ENCODE results near the gene MKRN1.
"Not testable (repeated sequence)": the region's sequence is repeated elsewhere in the genome, so short reads cannot be mapped to it uniquely, and the experiment has no call there.

DNA sequence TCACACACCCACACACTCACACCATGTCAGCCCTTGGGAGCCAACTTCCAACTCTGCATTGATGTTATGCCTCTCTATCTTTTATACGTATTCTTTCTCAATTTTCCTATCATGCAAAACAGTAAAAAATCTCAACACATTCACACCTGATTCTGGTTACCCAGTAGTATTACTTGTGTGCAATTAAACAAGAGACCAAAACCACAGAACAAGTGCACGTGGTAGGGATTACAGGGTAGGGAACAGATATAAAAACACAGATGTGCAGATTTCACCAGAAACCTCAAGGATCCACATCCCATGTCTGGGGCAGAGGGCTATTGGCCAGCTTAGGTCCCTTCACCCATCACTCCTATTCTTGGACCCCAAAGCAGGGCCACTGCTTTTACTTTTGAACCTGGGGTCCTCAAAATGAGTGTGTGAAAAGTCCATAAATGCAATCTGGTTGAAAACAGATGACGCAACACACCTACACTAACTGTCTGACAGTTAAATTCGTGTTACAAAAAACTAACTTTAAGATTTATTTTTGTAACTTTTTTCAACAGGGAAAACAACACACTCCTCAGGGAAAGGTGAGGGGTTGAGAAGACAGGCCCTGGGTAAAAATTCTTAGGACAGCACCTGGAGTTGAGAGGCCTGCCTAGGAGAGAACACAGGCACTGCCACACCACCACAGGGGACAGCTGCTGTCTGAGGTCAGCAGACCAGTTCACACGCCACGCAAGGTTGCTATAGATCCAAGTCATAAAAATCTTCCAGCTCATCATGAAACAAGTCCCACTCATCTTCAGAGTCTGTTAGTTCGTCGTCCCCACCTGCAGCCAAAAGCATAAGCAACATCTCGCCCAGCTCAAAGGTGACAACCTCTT, 25.3 kb downstream of the MKRN1 start:
- not testable (repeated sequence) for TF ChIP-seq POLR2AphosphoS5, EP300, CTCF, POLR2A (IDR thresholded peaks at IDR 0.05)

All from suprapubic skin (tissue), 4 donors.